Naive thymus-derived CD8-positive, alpha-beta T cell (primary cell): ENCODE measurements around the gene RAB23. TPM values are rescaled to one million over a fixed set of nuclear protein-coding genes. Genes with fewer than 3 reads are reported as not detected.

Source experiments
- ATAC-seq, 2 donors: fragments of 150-1000 bp; cut with Tn5 transposase in 1 of 2; sonication (Bioruptor Pico), chemical (Tn5 transposase) in 1 of 2; 1 replicate in 1 of 2; 2 replicates in 1 of 2; pipeline ENCODE4 v1.10.0; 2021; ENCODE audit warnings: mild to moderate bottlenecking in 2 of 2, moderate library complexity in 2 of 2
- POLR2A ChIA-PET: fragments of 350-600 bp; sonication (Branson Sonifier 250); formaldehyde crosslinking; loops from one replicate; lab custom pipeline; 2021; ENCODE audit warnings: antibody characterized with exemption; lab: Charles Lee
- DNase-seq, 10 donors: peaks; one replicate each; pipeline versions ENCODE4 v3.0.0 to v3.0.0-alpha.2; 2020 to 2022
- H3K27ac Mint-ChIP-seq, 10 donors: one replicate each; pipeline ENCODE4 v1.8.0; 2020 to 2022; ENCODE audit warnings: mild to moderate bottlenecking in 10 of 10, mixed read lengths in 10 of 10, moderate library complexity in 4 of 10, inconsistent platforms in 1 of 10
- H3K27me3 Mint-ChIP-seq, 5 donors: one replicate each; pipeline ENCODE4 v1.8.0; 2021 to 2022; ENCODE audit warnings: mixed read lengths in 5 of 5
- H3K36me3 Mint-ChIP-seq, 3 donors: one replicate each; pipeline ENCODE4 v1.8.0; 2020 to 2022; ENCODE audit warnings: mixed read lengths in 3 of 3, mild to moderate bottlenecking in 2 of 3, inconsistent platforms in 1 of 3
- H3K4me1 Mint-ChIP-seq, 4 donors: one replicate each; pipeline ENCODE4 v1.8.0; 2021 to 2022; ENCODE audit warnings: mixed read lengths in 4 of 4
- H3K4me3 Mint-ChIP-seq, 10 donors: one replicate each; pipeline ENCODE4 v1.8.0; 2020 to 2022; ENCODE audit warnings: mild to moderate bottlenecking in 10 of 10, mixed read lengths in 10 of 10, moderate library complexity in 6 of 10, inconsistent platforms in 1 of 10
- H3K9me3 Mint-ChIP-seq, 9 donors: one replicate each; pipeline ENCODE4 v1.8.0; 2020 to 2022; ENCODE audit warnings: mixed read lengths in 9 of 9, mild to moderate bottlenecking in 3 of 9, inconsistent platforms in 1 of 9, moderate library complexity in 1 of 9
- polyA plus RNA-seq, 3 donors: library from polyadenylated mRNA; unstranded; fragments of 300-500 nt; fragmentation: Illumina TruSeq; gene quantifications; one replicate each; pipeline ENCODE4 v1.2.3, GENCODE V29; 2021
- total RNA-seq, 8 experiments: library from RNA in 2 of 8; stranded (reverse) in 2 of 8; gene quantifications; one replicate each; pipeline ENCODE4 v1.2.3 and lab custom pipeline; 2021 to 2026

The RAB23 gene
- total and polyA plus RNA-seq, 5 experiments from 2014 or later = 0.53 to 1.3 (median 0.73) TPM

GRCh38 chr6:57224769-57225515 lies 2.8 kb upstream of the RAB23 start:
- DNase-seq = no peak
- peaks cover 5 to 8% (median 6%) of the 10 kb centered on the region in 4 donors for H3K4me1 Mint-ChIP-seq
- H3K36me3 Mint-ChIP-seq = peaks cover 0 to 4% (median 0%) of the 10 kb centered on the region in 3 donors
- no peaks in the 10 kb centered on the region for H3K9me3 Mint-ChIP-seq
- ATAC-seq = no peak
- POLR2A ChIA-PET = interaction anchor here (0.5 kb wide), 1 partner anchor 8 kb away, joined by 4 read pairs; no protein-coding TSS in a partner anchor
- peak overlapping the region in 1 of 10 donors; percentile 13 for H3K27ac Mint-ChIP-seq
- peaks cover 9 to 17% (median 12%) of the 10 kb centered on the region in 5 donors for H3K27me3 Mint-ChIP-seq
- no peak overlapping the region for H3K4me3 Mint-ChIP-seq

- Mint-ChIP-seq H3K9me3 (no peaks in the 10 kb centered on the region), H3K27ac (peak overlapping the region in 3 of 10 donors; percentile 28 to 86 (median 60)), H3K4me1 (peaks cover 5 to 8% (median 6%) of the 10 kb centered on the region in 4 donors), H3K4me3 (peak overlapping the region; percentile 95 to 100 (median 99)), H3K27me3 (peaks cover 4 to 21% (median 9%) of the 10 kb centered on the region in 5 donors), H3K36me3 (peaks cover 0 to 4% (median 0%) of the 10 kb centered on the region in 3 donors)
- ATAC-seq (peak in 1 of 2 donors; percentile 25), DNase-seq (peak in 2 of 10 donors; percentile 7 to 32)
- POLR2A ChIA-PET = interaction anchor here (0.5 kb wide), 1 partner anchor 126 kb away, joined by 3 read pairs; no protein-coding TSS in a partner anchor
These were observed 603 bp upstream of the RAB23 start for GRCh38 chr6:57222743-57223077.

GRCh38 chr6:57221191-57221935 lies 744 bp downstream of the RAB23 start:
- peak in 8 of 10 donors; percentile 22 to 67 (median 40) for DNase-seq
- peak overlapping the region in 4 of 10 donors; percentile 50 to 88 (median 80) for H3K27ac Mint-ChIP-seq
- H3K4me3 Mint-ChIP-seq = peak overlapping the region; percentile 83 to 96 (median 91)
- peak; percentile 60 to 65 for ATAC-seq
- H3K36me3 Mint-ChIP-seq = peaks cover 0 to 4% (median 0%) of the 10 kb centered on the region in 3 donors
- POLR2A ChIA-PET = interaction anchor here (1.3 kb wide), 1 partner anchor 49 kb away, joined by 7 read pairs; the partner anchor contains the start of gene BAG2
- H3K27me3 Mint-ChIP-seq = peaks cover 4 to 21% (median 10%) of the 10 kb centered on the region in 5 donors
- H3K9me3 Mint-ChIP-seq = no peaks in the 10 kb centered on the region
- peaks cover 5 to 8% (median 6%) of the 10 kb centered on the region in 4 donors for H3K4me1 Mint-ChIP-seq

- POLR2A ChIA-PET = no interaction called here
- DNase-seq (no peak), ATAC-seq (no peak)
- no peak overlapping the region for H3K27ac Mint-ChIP-seq
- H3K27me3 Mint-ChIP-seq = peaks cover 4 to 21% (median 10%) of the 10 kb centered on the region in 5 donors
- peak overlapping the region in 7 of 10 donors; percentile 30 to 71 (median 34) for H3K4me3 Mint-ChIP-seq
- peaks cover 0 to 7% (median 1%) of the 10 kb centered on the region in 9 donors for H3K9me3 Mint-ChIP-seq
- peaks cover 5 to 8% (median 7%) of the 10 kb centered on the region in 4 donors for H3K4me1 Mint-ChIP-seq
- peaks cover 0 to 10% (median 5%) of the 10 kb centered on the region in 3 donors for H3K36me3 Mint-ChIP-seq
These were observed 1.9 kb downstream of the RAB23 start for GRCh38 chr6:57220083-57220703.

GRCh38 chr6:57217270-57217669 lies 4.8 kb downstream of the RAB23 start:
- POLR2A ChIA-PET = no interaction called here
- Mint-ChIP-seq H3K4me3 (no peak overlapping the region), H3K27me3 (peaks cover 0 to 12% (median 4%) of the 10 kb centered on the region in 5 donors), H3K9me3 (peaks cover 0 to 13% (median 7%) of the 10 kb centered on the region in 9 donors), H3K36me3 (peaks cover 0 to 18% (median 8%) of the 10 kb centered on the region in 3 donors), H3K4me1 (peaks cover 17 to 23% (median 21%) of the 10 kb centered on the region in 4 donors), H3K27ac (no peak overlapping the region)
- ATAC-seq (no peak), DNase-seq (no peak)

- H3K9me3 Mint-ChIP-seq = peaks cover 0 to 13% (median 7%) of the 10 kb centered on the region in 9 donors
- H3K27me3 Mint-ChIP-seq = peaks cover 0 to 12% (median 4%) of the 10 kb centered on the region in 5 donors
- no peak for DNase-seq
- ATAC-seq = no peak
- H3K36me3 Mint-ChIP-seq = peaks cover 0 to 14% (median 8%) of the 10 kb centered on the region in 3 donors
- no peak overlapping the region for H3K27ac Mint-ChIP-seq
- POLR2A ChIA-PET = interaction anchor here (0.7 kb wide), 1 partner anchor 9 kb away, joined by 4 read pairs; no protein-coding TSS in a partner anchor
- peaks cover 14 to 20% (median 19%) of the 10 kb centered on the region in 4 donors for H3K4me1 Mint-ChIP-seq
- H3K4me3 Mint-ChIP-seq = no peak overlapping the region
These were observed 5.6 kb downstream of the RAB23 start for GRCh38 chr6:57216235-57217101.

- no peak overlapping the region for H3K27ac Mint-ChIP-seq
- H3K4me1 Mint-ChIP-seq = peaks cover 12 to 19% (median 15%) of the 10 kb centered on the region in 4 donors
- peaks cover 0 to 13% (median 7%) of the 10 kb centered on the region in 9 donors for H3K9me3 Mint-ChIP-seq
- DNase-seq (no peak), ATAC-seq (no peak)
- H3K36me3 Mint-ChIP-seq = peaks cover 0 to 14% (median 8%) of the 10 kb centered on the region in 3 donors
- peaks cover 0 to 9% (median 1%) of the 10 kb centered on the region in 5 donors for H3K27me3 Mint-ChIP-seq
- POLR2A ChIA-PET = no interaction called here
- H3K4me3 Mint-ChIP-seq = no peak overlapping the region
These were observed 6.8 kb downstream of the RAB23 start for GRCh38 chr6:57215260-57215659.

- POLR2A ChIA-PET = no interaction called here
- peaks cover 0 to 7% (median 5%) of the 10 kb centered on the region in 9 donors for H3K9me3 Mint-ChIP-seq
- H3K36me3 Mint-ChIP-seq = peaks cover 0 to 7% (median 3%) of the 10 kb centered on the region in 3 donors
- H3K27me3 Mint-ChIP-seq = no peaks in the 10 kb centered on the region
- ATAC-seq (no peak), DNase-seq (no peak)
- H3K4me1 Mint-ChIP-seq = peaks cover 14 to 16% (median 15%) of the 10 kb centered on the region in 4 donors
- H3K4me3 Mint-ChIP-seq = no peak overlapping the region
- H3K27ac Mint-ChIP-seq = no peak overlapping the region
These were observed 12.0 kb downstream of the RAB23 start for GRCh38 chr6:57210060-57210459.

GRCh38 chr6:57209030-57209429 lies 13.1 kb downstream of the RAB23 start:
- H3K4me1 Mint-ChIP-seq = peaks cover 5 to 6% (median 6%) of the 10 kb centered on the region in 4 donors
- no peaks in the 10 kb centered on the region for H3K27me3 Mint-ChIP-seq
- H3K4me3 Mint-ChIP-seq = no peak overlapping the region
- no peaks in the 10 kb centered on the region for H3K9me3 Mint-ChIP-seq
- DNase-seq (no peak), ATAC-seq (no peak)
- POLR2A ChIA-PET = no interaction called here
- H3K36me3 Mint-ChIP-seq = no peaks in the 10 kb centered on the region
- no peak overlapping the region for H3K27ac Mint-ChIP-seq

GRCh38 chr6:57207872-57208271 lies 14.2 kb downstream of the RAB23 start:
- POLR2A ChIA-PET = no interaction called here
- Mint-ChIP-seq H3K27ac (no peak overlapping the region), H3K36me3 (no peaks in the 10 kb centered on the region), H3K27me3 (no peaks in the 10 kb centered on the region), H3K4me3 (no peak overlapping the region), H3K4me1 (peaks cover 0 to 2% (median 0%) of the 10 kb centered on the region in 4 donors), H3K9me3 (no peaks in the 10 kb centered on the region)
- no peak for DNase-seq
- ATAC-seq = no peak

GRCh38 chr6:57207141-57207540 lies 15.0 kb downstream of the RAB23 start:
- H3K27ac Mint-ChIP-seq = no peak overlapping the region
- DNase-seq (no peak), ATAC-seq (no peak)
- no peaks in the 10 kb centered on the region for H3K9me3 Mint-ChIP-seq
- POLR2A ChIA-PET = no interaction called here
- no peaks in the 10 kb centered on the region for H3K36me3 Mint-ChIP-seq
- H3K4me1 Mint-ChIP-seq = peaks cover 0 to 2% (median 0%) of the 10 kb centered on the region in 4 donors
- H3K4me3 Mint-ChIP-seq = no peak overlapping the region
- peaks cover 0 to 3% (median 0%) of the 10 kb centered on the region in 5 donors for H3K27me3 Mint-ChIP-seq
